H9 (cell line): Measurements from ENCODE around the gene ZFYVE28. TPM values are rescaled to one million over a fixed set of nuclear protein-coding genes. Genes with fewer than 3 reads are reported as not detected.

Source experiments
- DNase-seq: peaks from one replicate; pipeline ENCODE4 v3.0.0-alpha.2; 2017
- H2AFZ ChIP-seq: one replicate; pipeline ENCODE4 v1.6.1; 2013; ENCODE audit warnings: mild to moderate bottlenecking, low read length, control low read depth, moderate library complexity
- H2AK5ac ChIP-seq: 2 replicates; pipeline ENCODE4 v1.6.1; 2013; ENCODE audit warnings: low read length, control low read depth, mixed read lengths; ENCODE audit not compliant: insufficient read length
- H2BK120ac ChIP-seq: one replicate; pipeline ENCODE4 v1.6.1; 2013; ENCODE audit warnings: low read depth, mild to moderate bottlenecking, low read length, control low read depth, inconsistent platforms; ENCODE audit not compliant: poor library complexity, severe bottlenecking
- H2BK12ac ChIP-seq: 2 replicates; pipeline ENCODE4 v1.6.1; 2013; ENCODE audit warnings: low read length, control low read depth, mixed read lengths, low read depth; ENCODE audit not compliant: insufficient read length
- H2BK15ac ChIP-seq: 2 replicates; pipeline ENCODE4 v1.6.1; 2013; ENCODE audit warnings: low read depth, low read length, control low read depth
- H2BK20ac ChIP-seq: one replicate; pipeline ENCODE4 v1.6.1; 2013; ENCODE audit warnings: low read depth, mild to moderate bottlenecking, low read length, control low read depth, inconsistent platforms; ENCODE audit not compliant: poor library complexity, severe bottlenecking
- H2BK5ac ChIP-seq: 2 replicates; pipeline ENCODE4 v1.6.1; 2013; ENCODE audit warnings: low read length, control low read depth, mixed read lengths; ENCODE audit not compliant: insufficient read length
- H3K14ac ChIP-seq: 2 replicates; pipeline ENCODE4 v1.6.1; 2013; ENCODE audit warnings: low read length, control low read depth; ENCODE audit not compliant: insufficient read depth
- H3K18ac ChIP-seq: 2 replicates; pipeline ENCODE4 v1.6.1; 2013; ENCODE audit warnings: low read depth, mild to moderate bottlenecking, mixed read lengths, low read length, control low read depth; ENCODE audit not compliant: insufficient read length
- H3K23ac ChIP-seq: 2 replicates; pipeline ENCODE4 v1.6.1; 2013; ENCODE audit warnings: low read length, control low read depth, mixed read lengths, low read depth; ENCODE audit not compliant: insufficient read length
- H3K23me2 ChIP-seq: 2 replicates; pipeline ENCODE4 v1.6.1; 2013; ENCODE audit warnings: low read depth, mild to moderate bottlenecking, mixed read lengths, low read length, control low read depth; ENCODE audit not compliant: insufficient read length, poor library complexity, severe bottlenecking
- H3K27ac ChIP-seq: 2 replicates; pipeline ENCODE4 v1.5.1; 2013; ENCODE audit warnings: low read length, control low read depth, mixed read lengths, low read depth; ENCODE audit not compliant: insufficient read length
- H3K27me3 ChIP-seq: 2 replicates; pipeline ENCODE4 v1.6.1; 2013; ENCODE audit warnings: low read length, control low read depth, inconsistent platforms; ENCODE audit not compliant: insufficient read depth
- H3K4ac ChIP-seq: 2 replicates; pipeline ENCODE4 v1.6.1; 2013; ENCODE audit warnings: low read depth, mild to moderate bottlenecking, control low read depth, inconsistent platforms, low read length, moderate library complexity
- H3K4me1 ChIP-seq: 2 replicates; pipeline ENCODE4 v1.6.1; 2013; ENCODE audit warnings: low read length, control low read depth, inconsistent platforms; ENCODE audit not compliant: insufficient read depth
- H3K4me2 ChIP-seq: 2 replicates; pipeline ENCODE4 v1.6.1; 2013; ENCODE audit warnings: low read length, control low read depth, mixed read lengths; ENCODE audit not compliant: insufficient read length, insufficient read depth
- H3K56ac ChIP-seq: 2 replicates; pipeline ENCODE4 v1.6.1; 2013; ENCODE audit warnings: low read depth, mild to moderate bottlenecking, mixed read lengths, low read length, control low read depth; ENCODE audit not compliant: insufficient read length
- H3K79me1 ChIP-seq: 2 replicates; pipeline ENCODE4 v1.6.1; 2013; ENCODE audit warnings: low read depth, mild to moderate bottlenecking, moderate library complexity, low read length, control low read depth, inconsistent platforms; ENCODE audit not compliant: insufficient read depth, poor library complexity, severe bottlenecking
- H3K79me2 ChIP-seq: 2 replicates; pipeline ENCODE4 v1.6.1; 2013; ENCODE audit warnings: low read length, control low read depth, inconsistent platforms; ENCODE audit not compliant: insufficient read depth
- H3K9ac ChIP-seq: 2 replicates; pipeline ENCODE4 v1.6.1; 2013; ENCODE audit warnings: low read length, control low read depth, mixed read lengths; ENCODE audit not compliant: insufficient read length; ENCODE audit errors: extremely low read depth
- H3K9me3 ChIP-seq: one replicate; pipeline ENCODE4 v1.6.1; 2013; ENCODE audit warnings: low read depth, low read length, inconsistent platforms; ENCODE audit not compliant: control insufficient read depth
- H3T11ph ChIP-seq: one replicate; pipeline ENCODE4 v1.6.1; 2013; ENCODE audit warnings: mild to moderate bottlenecking, low read length, control low read depth, inconsistent platforms
- H4K20me1 ChIP-seq: one replicate; pipeline ENCODE4 v1.6.1; 2013; ENCODE audit not compliant: control insufficient read depth, insufficient read length, insufficient read depth
- H4K5ac ChIP-seq: 2 replicates; pipeline ENCODE4 v1.6.1; 2013; ENCODE audit warnings: low read depth, mild to moderate bottlenecking, mixed read lengths, low read length, control low read depth; ENCODE audit not compliant: insufficient read length
- H4K8ac ChIP-seq: replicated peaks from 2 replicates; pipeline ENCODE4 v1.6.1; 2013; ENCODE audit warnings: low read length, control low read depth, mixed read lengths, low read depth; ENCODE audit not compliant: insufficient read length
- H4K91ac ChIP-seq: 2 replicates; pipeline ENCODE4 v1.6.1; 2013; ENCODE audit warnings: low read depth, mild to moderate bottlenecking, moderate library complexity, mixed read lengths, low read length, control low read depth; ENCODE audit not compliant: insufficient read length
- H3K27ac Mint-ChIP-seq, 3 experiments: 2 replicates in 2 of 3; 3 replicates in 1 of 3; pipeline ENCODE4 v1.8.0; 2020 to 2021; ENCODE audit warnings: mixed read lengths in 3 of 3, mild to moderate bottlenecking in 1 of 3, moderate library complexity in 1 of 3
- H3K27me3 Mint-ChIP-seq: 2 replicates; pipeline ENCODE4 v1.8.0; 2021; ENCODE audit warnings: low read depth, mild to moderate bottlenecking, moderate library complexity, mixed read lengths
- H3K36me3 Mint-ChIP-seq, 3 experiments: 2 replicates in 2 of 3; 3 replicates in 1 of 3; pipeline ENCODE4 v1.8.0; 2020 to 2021; ENCODE audit warnings: low read depth in 3 of 3, mixed read lengths in 3 of 3; ENCODE audit not compliant: insufficient read depth in 1 of 3
- H3K4me1 Mint-ChIP-seq, 2 experiments: 2 replicates each; pipeline ENCODE4 v1.8.0; 2020; ENCODE audit warnings: mixed read lengths in 2 of 2
- H3K4me3 Mint-ChIP-seq, 2 experiments: 2 replicates in 1 of 2; 3 replicates in 1 of 2; pipeline ENCODE4 v1.8.0; 2020 to 2021; ENCODE audit warnings: mild to moderate bottlenecking in 2 of 2, mixed read lengths in 2 of 2, moderate library complexity in 1 of 2
- H3K9me3 Mint-ChIP-seq, 2 experiments: 2 replicates in 1 of 2; 3 replicates in 1 of 2; pipeline ENCODE4 v1.8.0; 2020; ENCODE audit warnings: mild to moderate bottlenecking in 2 of 2, mixed read lengths in 2 of 2, moderate library complexity in 1 of 2
- WGBS: extraction: QIAGEN DNeasy Blood & Tissue Kit; methylation state at CpG from one replicate; pipeline ENCODE4 v1.1.7; 2013; ENCODE audit warnings: missing lambda C conversion rate, low lambda C conversion rate, mixed read lengths; ENCODE audit not compliant: insufficient read length; ENCODE audit errors: extremely low coverage; 5-methylcytosine and 5-hydroxymethylcytosine counted together
- total RNA-seq: library from RNA; stranded (reverse); gene quantifications from 2 replicates; pipeline ENCODE4 v1.2.1, GENCODE V29; 2021
- TF ChIP-seq, protein P1 (sequence below): fragments of 200-600 bp; sonication (generic); conservative IDR thresholded peaks from 3 replicates; pipeline ENCODE4 v1.8.0; 2021; ENCODE audit warnings: antibody characterized with exemption, mild to moderate bottlenecking

ZFYVE28 gene
- total RNA-seq, 1 experiment from 2014 or later = 0.98 TPM

DNA sequence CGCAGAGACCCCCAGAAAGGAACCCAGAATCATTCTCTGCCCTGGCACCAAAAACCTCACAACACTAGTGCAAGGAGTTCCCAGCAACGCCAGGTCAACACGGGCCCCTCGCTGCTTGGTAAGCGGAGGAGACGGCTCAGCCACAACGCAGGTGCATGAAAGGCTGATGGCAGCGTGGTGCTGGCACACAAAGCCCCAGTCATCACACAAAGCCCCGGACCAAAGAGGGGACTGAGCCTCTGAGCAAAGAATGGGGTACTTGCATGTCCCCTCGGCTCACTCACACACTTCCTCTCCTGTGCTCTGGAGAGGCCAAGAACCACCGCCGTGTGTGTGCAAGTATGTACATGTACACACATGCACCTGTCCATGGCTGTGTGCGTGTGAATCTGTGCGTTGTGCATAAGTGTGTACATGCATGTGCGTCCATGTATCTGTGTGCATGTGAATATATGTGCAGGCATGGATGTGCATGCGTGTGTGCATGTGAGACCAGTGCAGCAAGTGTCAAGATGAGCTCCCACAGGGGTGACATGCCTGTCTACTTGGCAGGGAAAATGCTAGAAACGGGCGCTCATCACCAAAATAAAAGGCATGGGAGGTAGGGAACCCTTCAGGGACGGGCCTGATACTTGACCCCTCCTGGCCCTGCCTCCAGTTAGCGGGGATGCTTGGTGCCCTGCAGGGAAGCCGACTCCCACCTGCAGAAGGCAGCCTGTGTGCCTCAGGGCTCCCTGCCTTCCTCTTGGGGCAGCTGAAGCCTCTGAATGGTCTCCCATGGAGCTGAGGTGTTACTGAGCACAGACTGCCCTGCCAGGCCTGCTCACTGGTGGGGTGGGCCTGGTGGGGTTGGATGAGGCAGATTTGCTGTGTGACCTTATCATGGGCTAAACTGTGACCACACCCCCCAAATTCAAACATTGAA lies 60.4 kb downstream of the ZFYVE28 start:
- H2BK20ac ChIP-seq = no peak overlapping the region
- H3K27ac ChIP-seq = no peak overlapping the region
- H3K27me3 ChIP-seq = no peaks in the 10 kb centered on the region
- H3K4ac ChIP-seq = no peak overlapping the region
- H3K4me2 ChIP-seq = no peak overlapping the region
- H4K91ac ChIP-seq = no peak overlapping the region
- no peak overlapping the region for H3T11ph ChIP-seq
- Mint-ChIP-seq H3K9me3 (no peaks in the 10 kb centered on the region; a peak in 1 of 5 replicates), H3K4me3 (no peak overlapping the region), H3K36me3 (no peaks in the 10 kb centered on the region), H3K27me3 (peaks cover 3% of the 10 kb centered on the region), H3K4me1 (peaks cover 6 to 11% of the 10 kb centered on the region in 2 experiments), H3K27ac (no peak overlapping the region)
- H4K5ac ChIP-seq = no peak overlapping the region
- H3K56ac ChIP-seq = no peak overlapping the region
- H2AK5ac ChIP-seq = no peak overlapping the region
- H2BK120ac ChIP-seq = no peak overlapping the region
- H4K20me1 ChIP-seq = no peaks in the 10 kb centered on the region
- H2BK12ac ChIP-seq = no peak overlapping the region
- H3K4me1 ChIP-seq = no peaks in the 10 kb centered on the region
- H2BK15ac ChIP-seq = no peak overlapping the region
- DNase-seq = no peak
- H3K9me3 ChIP-seq = no peaks in the 10 kb centered on the region
- H3K79me1 ChIP-seq = no peaks in the 10 kb centered on the region
- H3K9ac ChIP-seq = no peak overlapping the region
- H2AFZ ChIP-seq = no peak overlapping the region
- H3K23me2 ChIP-seq = no peaks in the 10 kb centered on the region
- H3K14ac ChIP-seq = no peak overlapping the region; the same call in 1 of the 2 replicates
- TF ChIP-seq, protein P1, sequence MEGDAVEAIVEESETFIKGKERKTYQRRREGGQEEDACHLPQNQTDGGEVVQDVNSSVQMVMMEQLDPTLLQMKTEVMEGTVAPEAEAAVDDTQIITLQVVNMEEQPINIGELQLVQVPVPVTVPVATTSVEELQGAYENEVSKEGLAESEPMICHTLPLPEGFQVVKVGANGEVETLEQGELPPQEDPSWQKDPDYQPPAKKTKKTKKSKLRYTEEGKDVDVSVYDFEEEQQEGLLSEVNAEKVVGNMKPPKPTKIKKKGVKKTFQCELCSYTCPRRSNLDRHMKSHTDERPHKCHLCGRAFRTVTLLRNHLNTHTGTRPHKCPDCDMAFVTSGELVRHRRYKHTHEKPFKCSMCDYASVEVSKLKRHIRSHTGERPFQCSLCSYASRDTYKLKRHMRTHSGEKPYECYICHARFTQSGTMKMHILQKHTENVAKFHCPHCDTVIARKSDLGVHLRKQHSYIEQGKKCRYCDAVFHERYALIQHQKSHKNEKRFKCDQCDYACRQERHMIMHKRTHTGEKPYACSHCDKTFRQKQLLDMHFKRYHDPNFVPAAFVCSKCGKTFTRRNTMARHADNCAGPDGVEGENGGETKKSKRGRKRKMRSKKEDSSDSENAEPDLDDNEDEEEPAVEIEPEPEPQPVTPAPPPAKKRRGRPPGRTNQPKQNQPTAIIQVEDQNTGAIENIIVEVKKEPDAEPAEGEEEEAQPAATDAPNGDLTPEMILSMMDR = no peak
- no peak overlapping the region for H3K18ac ChIP-seq
- no peak overlapping the region for H3K23ac ChIP-seq
- H4K8ac ChIP-seq = no peak overlapping the region
- H2BK5ac ChIP-seq = no peak overlapping the region
- no peaks in the 10 kb centered on the region for H3K79me2 ChIP-seq
- no CpG with 5 or more reads among the region's 21 CpGs for WGBS
